MCF 10A (cell line): Measurements from ENCODE around the gene LRP2. TPM values are rescaled to one million over a fixed set of nuclear protein-coding genes. Genes with fewer than 3 reads are reported as not detected.

Experiments used
- BruUV-seq: library from RNA; stranded (reverse); fragments of 400-500 nt; replicated peaks from 2 replicates; lab custom pipeline; 2021; lab: Mats Ljungman, UMichigan
- CTCF ChIA-PET: fragments of 300-600 bp; sonication (Branson Sonifier 250); formaldehyde crosslinking; extraction: SDS; loops from one replicate; lab custom pipeline; 2021; ENCODE audit warnings: antibody characterized with exemption, inconsistent platforms; lab: Yijun Ruan, JAX
- POLR2A ChIA-PET: fragments of 300-600, 350-650 bp; sonication (Branson Sonifier 250); formaldehyde crosslinking; extraction: SDS; loops from one replicate; lab custom pipeline; 2020; ENCODE audit warnings: antibody characterized with exemption, inconsistent platforms; lab: Yijun Ruan, JAX
- DNase-seq: peaks from one replicate; pipeline ENCODE4 v3.0.0-alpha.2; 2018; ENCODE audit not compliant: unreplicated experiment
- H3K27ac Mint-ChIP-seq: one replicate; pipeline ENCODE4 v1.8.0; 2022; ENCODE audit warnings: mild to moderate bottlenecking, low read depth, mixed read lengths; ENCODE audit not compliant: unreplicated experiment
- H3K27me3 Mint-ChIP-seq: one replicate; pipeline ENCODE4 v1.8.0; 2022; ENCODE audit warnings: mixed read lengths; ENCODE audit not compliant: insufficient read depth, unreplicated experiment
- H3K36me3 Mint-ChIP-seq: one replicate; pipeline ENCODE4 v1.8.0; 2022; ENCODE audit warnings: mild to moderate bottlenecking, moderate library complexity, mixed read lengths; ENCODE audit not compliant: insufficient read depth, unreplicated experiment
- H3K4me1 Mint-ChIP-seq: one replicate; pipeline ENCODE4 v1.8.0; 2022; ENCODE audit warnings: mixed read lengths; ENCODE audit not compliant: insufficient read depth, unreplicated experiment
- H3K4me3 Mint-ChIP-seq: one replicate; pipeline ENCODE4 v1.8.0; 2022; ENCODE audit warnings: mild to moderate bottlenecking, moderate library complexity, mixed read lengths; ENCODE audit not compliant: unreplicated experiment
- H3K9me3 Mint-ChIP-seq: one replicate; pipeline ENCODE4 v1.8.0; 2022; ENCODE audit warnings: mixed read lengths; ENCODE audit not compliant: unreplicated experiment
- CTCF ChIP-seq: fragments of 200-600 bp; IDR thresholded peaks from one replicate; pipeline ENCODE4 v1.8.0; 2022; ENCODE audit warnings: antibody characterized with exemption, mild to moderate bottlenecking; ENCODE audit not compliant: unreplicated experiment
- intact Hi-C: fragments of 100-400 bp; cut with micrococcal nuclease; formaldehyde crosslinking; loops from 2 replicates; pipeline ENCODE4 v1.14.1; 2022
- total RNA-seq: library from RNA; stranded (reverse); gene quantifications from 2 replicates; pipeline ENCODE4 v1.2.3, GENCODE V29; 2022

Gene LRP2
- total RNA-seq, 1 experiment from 2014 or later = 0.07 TPM

GRCh38 chr2:169360984-169361705, 1.2 kb downstream of the LRP2 start:
- H3K4me1 Mint-ChIP-seq = peaks cover 29% of the 10 kb centered on the region
- no peak overlapping the region for H3K4me3 Mint-ChIP-seq
- no peaks in the 10 kb centered on the region for H3K9me3 Mint-ChIP-seq
- BruUV-seq = no TSS peak
- H3K27ac Mint-ChIP-seq = no peak overlapping the region
- peaks cover 91% of the 10 kb centered on the region for H3K27me3 Mint-ChIP-seq
- POLR2A ChIA-PET = no interaction called here
- intact Hi-C loops = no loop called here
- DNase-seq = no peak
- TF ChIP-seq CTCF = no peak
- CTCF ChIA-PET = no interaction called here
- H3K36me3 Mint-ChIP-seq = no peaks in the 10 kb centered on the region

GRCh38 chr2:169358016-169358415, 4.3 kb downstream of the LRP2 start:
- Mint-ChIP-seq H3K4me3 (no peak overlapping the region), H3K4me1 (peaks cover 5% of the 10 kb centered on the region), H3K36me3 (no peaks in the 10 kb centered on the region), H3K27ac (no peak overlapping the region), H3K9me3 (no peaks in the 10 kb centered on the region), H3K27me3 (peaks cover 85% of the 10 kb centered on the region)
- DNase-seq = no peak
- BruUV-seq = no TSS peak
- POLR2A ChIA-PET = no interaction called here
- CTCF ChIA-PET = no interaction called here
- no peak for TF ChIP-seq CTCF
- intact Hi-C loops = no loop called here

- no peak for DNase-seq
- POLR2A ChIA-PET = no interaction called here
- TF ChIP-seq CTCF = no peak
- CTCF ChIA-PET = no interaction called here
- Mint-ChIP-seq H3K9me3 (no peaks in the 10 kb centered on the region), H3K4me1 (no peaks in the 10 kb centered on the region), H3K27ac (no peak overlapping the region), H3K36me3 (no peaks in the 10 kb centered on the region), H3K4me3 (no peak overlapping the region), H3K27me3 (peaks cover 47% of the 10 kb centered on the region)
- intact Hi-C loops = no loop called here
- no TSS peak for BruUV-seq
These were observed 8.1 kb downstream of the LRP2 start for GRCh38 chr2:169354244-169354643.

GRCh38 chr2:169351725-169352124, 10.6 kb downstream of the LRP2 start:
- no peaks in the 10 kb centered on the region for H3K4me1 Mint-ChIP-seq
- no peak for TF ChIP-seq CTCF
- no peaks in the 10 kb centered on the region for H3K9me3 Mint-ChIP-seq
- intact Hi-C loops = no loop called here
- ChIA-PET POLR2A (interaction anchor here (0.9 kb wide), 1 partner anchor 13 kb away, joined by 3 read pairs; no protein-coding TSS in a partner anchor), CTCF (no interaction called here)
- H3K4me3 Mint-ChIP-seq = no peak overlapping the region
- H3K36me3 Mint-ChIP-seq = no peaks in the 10 kb centered on the region
- no TSS peak for BruUV-seq
- H3K27ac Mint-ChIP-seq = no peak overlapping the region
- DNase-seq = no peak
- H3K27me3 Mint-ChIP-seq = peaks cover 31% of the 10 kb centered on the region
